ENCODE measurements around the gene MAP2K7. TPM values are rescaled to one million over a fixed set of nuclear protein-coding genes. Genes with fewer than 3 reads are reported as not detected.

Gene MAP2K7
- total RNA-seq, 1 donor from 2014 or later: 42.1 TPM

- TF ChIP-seq, protein P1, sequence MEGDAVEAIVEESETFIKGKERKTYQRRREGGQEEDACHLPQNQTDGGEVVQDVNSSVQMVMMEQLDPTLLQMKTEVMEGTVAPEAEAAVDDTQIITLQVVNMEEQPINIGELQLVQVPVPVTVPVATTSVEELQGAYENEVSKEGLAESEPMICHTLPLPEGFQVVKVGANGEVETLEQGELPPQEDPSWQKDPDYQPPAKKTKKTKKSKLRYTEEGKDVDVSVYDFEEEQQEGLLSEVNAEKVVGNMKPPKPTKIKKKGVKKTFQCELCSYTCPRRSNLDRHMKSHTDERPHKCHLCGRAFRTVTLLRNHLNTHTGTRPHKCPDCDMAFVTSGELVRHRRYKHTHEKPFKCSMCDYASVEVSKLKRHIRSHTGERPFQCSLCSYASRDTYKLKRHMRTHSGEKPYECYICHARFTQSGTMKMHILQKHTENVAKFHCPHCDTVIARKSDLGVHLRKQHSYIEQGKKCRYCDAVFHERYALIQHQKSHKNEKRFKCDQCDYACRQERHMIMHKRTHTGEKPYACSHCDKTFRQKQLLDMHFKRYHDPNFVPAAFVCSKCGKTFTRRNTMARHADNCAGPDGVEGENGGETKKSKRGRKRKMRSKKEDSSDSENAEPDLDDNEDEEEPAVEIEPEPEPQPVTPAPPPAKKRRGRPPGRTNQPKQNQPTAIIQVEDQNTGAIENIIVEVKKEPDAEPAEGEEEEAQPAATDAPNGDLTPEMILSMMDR (IDR thresholded peaks at IDR 0.05): no peak
- DNase-seq (ENCODE audit: extremely low spot score, unreplicated experiment): no peak
- peaks cover 15% of the 10 kb centered on the region for H3K27me3 Mint-ChIP-seq (ENCODE audit: unreplicated experiment)
- no peak overlapping the region for H3K27ac Mint-ChIP-seq (ENCODE audit: unreplicated experiment)
- H3K4me1 Mint-ChIP-seq (ENCODE audit: unreplicated experiment): peaks cover 8% of the 10 kb centered on the region
- no peak overlapping the region for H3K4me3 Mint-ChIP-seq (ENCODE audit: unreplicated experiment)
- H3K9me3 Mint-ChIP-seq (ENCODE audit: unreplicated experiment): no peaks in the 10 kb centered on the region
- H3K36me3 Mint-ChIP-seq (ENCODE audit: unreplicated experiment): no peaks in the 10 kb centered on the region
Observed at GRCh38 chr19:7864690-7865074, 39.0 kb upstream of the MAP2K7 start.

- H3K27me3 Mint-ChIP-seq (ENCODE audit: unreplicated experiment): peaks cover 15% of the 10 kb centered on the region
Observed at GRCh38 chr19:7865262-7865911, 38.3 kb upstream of the MAP2K7 start.

DNA sequence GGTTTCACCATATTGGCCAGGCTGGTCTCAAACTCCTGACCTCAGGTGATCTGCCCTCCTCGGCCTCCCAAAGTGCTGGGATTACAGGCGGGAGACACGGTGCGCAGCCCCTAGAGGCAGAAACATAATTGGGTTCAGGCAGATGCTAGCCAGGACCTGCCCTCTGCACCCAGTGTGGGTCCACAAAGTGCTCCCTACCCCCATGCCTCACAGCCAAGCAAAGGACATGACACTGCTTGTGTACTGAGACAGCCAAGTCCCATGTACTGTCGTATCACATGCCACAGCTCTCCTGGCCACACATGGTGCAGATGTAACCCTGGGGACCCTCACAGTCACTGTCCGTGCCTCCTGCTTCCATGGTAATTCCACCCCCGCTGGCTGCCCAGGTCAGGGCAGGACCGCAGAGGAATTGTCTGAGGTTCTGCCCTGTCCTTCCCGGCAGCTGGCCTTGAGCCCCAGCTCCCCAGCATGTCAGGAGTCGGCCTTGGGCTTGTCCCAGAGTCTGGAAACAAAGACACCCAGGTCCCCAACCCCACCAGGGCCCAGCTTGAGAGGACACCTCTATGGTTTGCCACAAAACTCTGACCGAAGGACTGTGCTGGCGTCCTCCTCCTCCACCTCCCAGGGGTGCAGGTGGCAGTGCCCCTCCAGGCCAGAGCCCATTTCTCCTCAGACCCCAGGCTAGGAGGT lies 37.1 kb upstream of the MAP2K7 start:
- Mint-ChIP-seq H3K27ac (ENCODE audit: unreplicated experiment) (no peak overlapping the region), H3K36me3 (ENCODE audit: unreplicated experiment) (no peaks in the 10 kb centered on the region), H3K4me1 (ENCODE audit: unreplicated experiment) (peaks cover 17% of the 10 kb centered on the region), H3K27me3 (ENCODE audit: unreplicated experiment) (peaks cover 17% of the 10 kb centered on the region), H3K4me3 (ENCODE audit: unreplicated experiment) (no peak overlapping the region), H3K9me3 (ENCODE audit: unreplicated experiment) (no peaks in the 10 kb centered on the region)
- TF ChIP-seq, protein P1 (IDR thresholded peaks at IDR 0.05): no peak
- DNase-seq (ENCODE audit: extremely low spot score, unreplicated experiment): no peak

More at GRCh38 chr19:7865262-7865911, 38.3 kb upstream of the MAP2K7 start:
- H3K4me3 Mint-ChIP-seq (ENCODE audit: unreplicated experiment): no peak overlapping the region
- H3K4me1 Mint-ChIP-seq (ENCODE audit: unreplicated experiment): peaks cover 10% of the 10 kb centered on the region
- no peaks in the 10 kb centered on the region for H3K9me3 Mint-ChIP-seq (ENCODE audit: unreplicated experiment)
- no peak overlapping the region for H3K27ac Mint-ChIP-seq (ENCODE audit: unreplicated experiment)
- no peak for DNase-seq (ENCODE audit: extremely low spot score, unreplicated experiment)
- no peaks in the 10 kb centered on the region for H3K36me3 Mint-ChIP-seq (ENCODE audit: unreplicated experiment)
- TF ChIP-seq, protein P1 (IDR thresholded peaks at IDR 0.05): no peak

DNA sequence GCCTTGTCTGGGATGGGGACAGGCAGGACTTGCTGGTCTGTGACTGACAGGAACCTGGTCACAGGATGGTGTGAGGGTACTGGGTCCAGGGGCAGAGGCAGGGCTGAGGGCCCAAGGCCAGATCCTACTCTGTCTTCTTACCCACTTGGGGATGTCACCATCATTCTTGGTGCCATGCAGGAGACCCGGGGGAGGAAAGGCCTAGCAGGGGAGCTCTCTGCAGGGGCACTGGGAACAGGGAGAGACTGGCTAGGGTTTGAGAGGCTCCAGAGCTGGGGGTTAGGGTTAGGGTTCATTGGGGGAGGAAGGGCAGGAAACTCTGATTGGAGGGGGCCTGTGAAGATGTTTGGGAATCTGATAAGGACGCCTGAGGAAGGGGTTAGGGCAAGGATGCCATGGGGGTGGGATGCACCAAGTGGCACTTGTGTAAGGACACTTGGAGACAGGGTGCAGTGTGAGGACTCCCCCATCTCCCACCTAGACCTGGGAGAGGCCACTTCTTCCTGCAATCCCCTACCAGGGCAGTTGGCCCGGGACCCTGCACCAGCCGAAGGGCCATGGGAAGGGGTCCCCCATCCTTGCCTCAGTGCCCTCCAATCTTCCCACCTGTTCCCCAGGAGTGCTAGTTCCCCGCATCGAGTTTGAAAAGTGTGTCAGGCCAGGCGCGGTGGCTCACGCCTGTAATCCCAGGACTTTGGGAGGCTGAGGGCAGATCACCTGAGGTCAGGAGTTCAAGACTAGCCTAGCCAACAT lies 36.4 kb upstream of the MAP2K7 start:
- Mint-ChIP-seq H3K27ac (ENCODE audit: unreplicated experiment) (no peak overlapping the region), H3K4me1 (ENCODE audit: unreplicated experiment) (peaks cover 24% of the 10 kb centered on the region), H3K4me3 (ENCODE audit: unreplicated experiment) (no peak overlapping the region), H3K27me3 (ENCODE audit: unreplicated experiment) (peaks cover 20% of the 10 kb centered on the region), H3K9me3 (ENCODE audit: unreplicated experiment) (no peaks in the 10 kb centered on the region), H3K36me3 (ENCODE audit: unreplicated experiment) (no peaks in the 10 kb centered on the region)
- no peak for DNase-seq (ENCODE audit: extremely low spot score, unreplicated experiment)
- TF ChIP-seq, protein P1 (IDR thresholded peaks at IDR 0.05): no peak

GRCh38 chr19:7868326-7868670 lies 35.4 kb upstream of the MAP2K7 start:
- Mint-ChIP-seq H3K4me3 (ENCODE audit: unreplicated experiment) (peak overlapping the region; percentile 64), H3K4me1 (ENCODE audit: unreplicated experiment) (peaks cover 24% of the 10 kb centered on the region), H3K27ac (ENCODE audit: unreplicated experiment) (no peak overlapping the region), H3K36me3 (ENCODE audit: unreplicated experiment) (no peaks in the 10 kb centered on the region), H3K27me3 (ENCODE audit: unreplicated experiment) (peaks cover 24% of the 10 kb centered on the region), H3K9me3 (ENCODE audit: unreplicated experiment) (no peaks in the 10 kb centered on the region)
- no peak for DNase-seq (ENCODE audit: extremely low spot score, unreplicated experiment)
- TF ChIP-seq, protein P1 (IDR thresholded peaks at IDR 0.05): no peak
